HG02571 (cell line): Measurements from ENCODE around the gene GRK5.

Experiments
- ATAC-seq: cut with Tn5 transposase; IDR thresholded peaks from one replicate; pipeline ENCODE4 v1.9.1; 2021; ENCODE audit warnings: mild to moderate bottlenecking, moderate library complexity; ENCODE audit not compliant: unreplicated experiment

GRK5 gene

GRCh38 chr10:119314061-119314460, 106.7 kb downstream of the GRK5 start:
- no peak for ATAC-seq

GRCh38 chr10:119314486-119314885, 107.1 kb downstream of the GRK5 start:
- ATAC-seq, result no peak

DNA sequence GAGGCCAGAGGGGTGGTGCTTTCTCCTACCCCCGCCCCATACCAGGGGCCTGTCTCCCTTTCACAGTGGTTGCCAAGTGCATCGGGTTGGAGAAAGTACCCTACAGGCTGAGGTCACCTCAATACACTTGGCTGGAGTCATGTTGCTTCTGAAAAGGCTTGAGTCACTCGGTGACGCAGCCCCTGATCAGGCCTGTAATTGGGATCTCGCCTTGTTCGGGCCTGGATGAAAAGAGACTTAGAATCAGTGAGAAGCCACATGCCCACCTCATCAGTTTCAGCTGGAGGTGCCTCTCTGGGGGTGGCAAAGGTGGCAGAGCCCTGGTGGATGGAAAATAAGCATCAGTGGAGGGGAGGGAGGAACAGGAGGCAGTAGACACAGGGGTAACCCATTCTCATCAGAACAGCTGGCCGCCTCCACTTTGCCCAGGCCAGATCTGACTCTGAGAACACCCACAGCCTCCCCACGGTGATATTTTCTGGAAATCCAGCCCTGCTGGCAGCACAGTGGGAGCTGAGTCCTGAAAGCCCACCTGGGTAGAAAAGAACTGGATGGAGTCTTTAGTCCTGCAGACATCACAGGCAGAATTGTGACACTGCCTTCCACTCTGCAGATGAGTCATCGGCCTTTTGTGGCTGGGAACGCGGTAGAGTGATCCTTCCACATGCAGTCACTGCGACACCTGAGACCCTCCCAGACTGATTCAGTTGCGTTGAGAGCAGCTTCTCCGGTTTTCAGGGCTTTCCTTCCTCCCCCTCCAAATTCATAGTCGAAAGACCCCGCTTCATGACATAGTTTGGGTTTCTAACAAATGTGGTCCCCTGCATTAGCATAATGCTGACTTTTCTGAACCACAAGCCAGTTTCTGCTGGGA, 108.0 kb downstream of the GRK5 start:
- peak; percentile 45 for ATAC-seq

DNA sequence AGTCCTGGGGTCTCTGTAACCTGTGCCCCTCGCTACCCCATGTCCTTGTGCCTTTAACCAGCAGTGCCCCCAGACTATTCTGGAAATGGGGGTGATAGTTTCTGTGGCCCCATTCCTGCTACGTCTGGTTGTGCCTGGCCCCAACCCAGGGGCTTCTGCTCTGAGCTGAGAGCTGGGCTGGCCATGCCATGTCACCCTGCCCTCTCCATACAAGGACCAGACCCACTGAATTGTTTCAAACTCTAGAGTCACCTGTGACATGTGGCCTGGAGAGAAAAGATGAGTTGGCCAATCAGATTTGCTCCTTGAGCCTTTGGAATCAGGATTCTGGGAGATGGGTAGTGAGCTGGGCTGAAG, 108.6 kb downstream of the GRK5 start:
- no peak for ATAC-seq

DNA sequence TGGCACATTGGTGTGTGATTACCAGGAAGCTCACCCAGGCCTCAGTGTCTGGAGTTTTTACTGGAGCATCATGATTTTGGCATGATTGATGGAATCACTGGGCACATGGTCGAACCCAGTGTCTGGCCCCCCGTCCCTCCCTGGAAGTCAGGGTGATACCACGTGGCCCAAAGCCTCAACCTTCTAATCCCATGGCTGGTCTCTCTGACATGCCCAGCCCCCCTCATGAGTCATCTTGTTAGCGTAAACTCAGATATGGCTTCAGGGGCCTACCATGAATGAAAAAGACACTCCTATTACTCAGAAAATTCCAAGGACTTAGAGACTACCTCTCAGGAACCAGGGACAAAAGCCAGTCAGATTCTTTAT, 109.3 kb downstream of the GRK5 start:
- ATAC-seq, result no peak

GRCh38 chr10:119318411-119319160, 111.2 kb downstream of the GRK5 start:
- ATAC-seq, result no peak

DNA sequence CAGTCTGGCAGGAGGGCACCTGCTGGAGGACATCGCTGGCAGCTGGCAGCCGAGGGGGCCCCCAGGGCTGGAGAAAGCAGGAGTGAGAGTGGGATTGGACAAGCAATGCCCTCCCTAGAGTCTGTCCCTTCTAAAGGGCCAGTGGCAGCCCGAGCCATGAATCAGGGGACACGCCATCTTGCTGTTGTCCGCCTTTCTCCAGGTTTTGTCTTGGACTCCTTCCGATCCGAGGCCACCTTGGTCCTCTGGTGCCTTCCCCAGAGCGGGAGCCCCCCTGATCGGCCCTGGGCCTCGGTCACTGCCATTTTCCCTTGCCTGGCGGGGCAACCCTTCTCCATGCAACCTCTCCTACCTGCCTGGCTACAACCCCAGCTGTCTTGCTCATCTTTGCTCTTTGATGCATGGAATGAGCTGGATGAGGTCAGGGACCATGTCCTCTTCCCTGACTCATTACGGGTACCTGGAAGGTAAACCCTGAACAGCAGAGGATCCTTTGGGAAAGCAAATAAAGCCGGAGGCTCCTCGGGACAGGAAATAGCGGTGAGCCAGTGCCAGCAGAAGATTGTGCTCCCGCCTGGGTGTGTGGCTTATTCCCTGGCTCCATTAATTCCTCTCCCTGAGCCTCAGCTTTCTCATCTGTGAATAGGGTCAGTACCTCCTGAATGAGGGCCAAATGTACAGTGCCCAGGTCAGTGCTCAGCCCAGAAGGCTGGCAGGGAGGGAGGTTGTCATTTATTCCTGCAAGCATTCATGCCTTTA, 112.0 kb downstream of the GRK5 start:
- no peak for ATAC-seq

DNA sequence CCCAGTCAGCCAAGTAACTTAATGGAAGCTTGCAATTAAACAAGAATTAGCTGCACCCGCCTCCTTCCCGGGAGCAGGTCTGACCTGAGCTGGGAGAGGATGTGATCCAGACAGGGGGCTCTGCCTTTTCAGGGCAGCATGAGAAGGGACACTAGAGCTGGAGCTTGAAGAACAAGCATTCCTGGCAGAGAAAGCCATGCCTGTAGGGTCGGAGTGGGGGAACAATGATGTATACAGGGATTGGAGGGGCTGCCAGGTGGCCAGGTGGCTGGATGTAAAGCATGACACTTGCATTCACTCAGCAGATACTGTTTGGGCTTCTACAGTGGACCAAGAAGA, 112.5 kb downstream of the GRK5 start:
- no peak for ATAC-seq

DNA sequence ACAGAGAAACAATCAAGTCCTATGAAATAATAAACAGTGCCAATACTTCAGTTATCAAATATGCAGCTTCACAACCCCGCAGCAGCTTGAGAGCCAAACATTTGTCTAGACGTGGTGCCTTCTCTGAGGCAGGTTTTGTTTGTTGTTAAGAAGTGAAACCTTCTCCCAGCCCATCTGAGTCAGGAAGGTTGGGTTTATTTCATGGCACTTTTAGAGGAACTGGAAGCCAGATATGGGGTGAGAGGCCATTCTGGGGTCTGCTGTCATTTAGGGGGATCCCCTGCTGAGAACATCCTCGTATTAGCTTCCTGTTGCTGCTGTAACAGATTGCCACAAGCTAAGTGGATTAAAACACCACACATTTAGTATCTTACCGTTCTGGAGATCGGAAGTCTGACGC, 113.6 kb downstream of the GRK5 start:
- no peak for ATAC-seq

GRCh38 chr10:119323085-119324016, 116.0 kb downstream of the GRK5 start:
- ATAC-seq, result no peak

- no peak for ATAC-seq
Measured at GRCh38 chr10:119325131-119325530, 117.8 kb downstream of the GRK5 start.

- ATAC-seq, result no peak
Measured at GRCh38 chr10:119326167-119326566, 118.8 kb downstream of the GRK5 start.

GRCh38 chr10:119327096-119327745, 119.8 kb downstream of the GRK5 start:
- ATAC-seq, result no peak

- ATAC-seq, result no peak
Measured at GRCh38 chr10:119328223-119328622, 120.9 kb downstream of the GRK5 start.

DNA sequence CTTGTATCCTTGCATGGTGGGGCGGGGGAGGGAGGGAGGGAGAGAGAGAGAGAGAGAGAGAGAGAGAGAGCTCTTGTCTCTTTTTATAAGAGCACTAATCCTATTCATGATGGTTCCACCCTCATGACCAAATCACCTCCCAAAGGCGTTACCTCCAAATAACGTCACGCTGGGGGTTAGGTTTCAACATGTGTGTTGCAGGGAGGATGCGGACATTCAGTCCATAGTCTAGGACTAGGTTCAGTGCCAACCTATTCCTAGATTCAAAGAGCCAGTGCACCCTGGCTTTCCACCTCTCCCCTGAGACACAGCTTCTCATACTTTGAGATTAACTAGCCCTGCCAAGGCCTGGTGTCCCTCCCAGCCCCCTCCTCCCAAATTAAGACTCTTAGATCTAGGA, 123.0 kb downstream of the GRK5 start:
- ATAC-seq, result no peak

DNA sequence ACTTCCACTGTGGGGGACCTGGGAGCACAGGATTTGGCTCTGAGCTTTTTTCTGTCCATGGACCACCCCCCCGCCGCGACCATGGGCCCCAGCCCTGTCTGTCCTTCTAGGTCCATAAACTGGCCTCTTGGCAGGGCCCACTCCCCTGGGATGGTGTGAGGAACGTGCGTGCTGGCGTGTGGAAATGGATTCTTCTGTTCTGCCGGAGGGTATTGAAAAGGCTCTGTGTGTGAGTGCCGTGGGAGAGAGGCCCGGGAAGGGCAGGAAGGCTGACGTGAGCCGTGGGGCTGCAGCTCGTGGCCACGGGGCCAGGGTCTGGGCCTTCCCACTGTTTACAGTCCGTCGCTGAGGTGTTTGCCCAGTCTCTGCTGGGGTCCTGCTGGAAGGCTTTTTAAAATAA, 123.7 kb downstream of the GRK5 start:
- ATAC-seq, result no peak

GRCh38 chr10:119333146-119333792, 125.9 kb downstream of the GRK5 start:
- no peak for ATAC-seq

GRCh38 chr10:119335671-119336353, 128.4 kb downstream of the GRK5 start:
- ATAC-seq, result no peak

DNA sequence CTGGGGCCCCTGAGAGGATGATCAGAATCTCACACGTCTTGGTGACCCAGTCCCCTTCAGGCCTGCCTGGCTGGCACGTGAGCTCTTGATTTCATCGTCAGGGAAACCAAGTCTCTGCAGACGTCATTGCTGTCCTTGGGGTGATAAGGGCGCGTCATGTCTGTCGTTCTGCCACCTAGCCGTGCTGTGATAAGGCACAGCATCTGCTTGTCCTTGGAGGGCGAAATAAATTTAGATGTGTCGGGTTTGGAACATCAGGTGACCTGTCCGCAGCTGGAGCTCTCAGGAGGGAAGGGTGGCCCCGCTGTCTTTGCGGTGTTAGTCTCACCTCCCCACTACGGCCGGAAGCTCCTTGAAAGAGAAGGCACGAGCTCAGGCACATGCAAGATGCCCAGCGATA, 129.2 kb downstream of the GRK5 start:
- no peak for ATAC-seq
